ENCODE measurements around the gene DUSP16.

Gene DUSP16

DNA sequence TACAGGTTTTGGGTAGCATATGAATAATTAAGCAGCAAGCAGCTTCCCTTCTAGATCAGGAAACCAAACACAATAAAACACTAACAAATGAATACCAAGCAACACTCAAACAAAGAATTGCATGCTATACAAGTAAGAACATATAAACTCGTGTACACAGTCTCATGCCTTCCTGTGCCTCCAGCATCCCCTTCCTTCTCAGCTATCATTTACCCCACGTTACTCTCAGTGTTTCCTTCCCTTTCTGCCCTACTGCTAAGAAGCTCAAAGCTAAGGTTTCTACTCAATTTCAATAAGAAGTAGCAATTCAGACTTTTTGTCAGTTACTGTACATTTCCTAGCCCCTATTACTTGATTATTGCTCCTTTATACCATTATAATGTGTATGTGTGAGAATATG lies 81.0 kb downstream of the DUSP16 start:
- POLR2A ChIA-PET: no interaction called here
- DNase-seq (ENCODE audit: extremely low spot score): no peak
- no peak for TF ChIP-seq ARNT (IDR thresholded peaks at IDR 0.05)
- CTCF ChIA-PET: no interaction called here

DNA sequence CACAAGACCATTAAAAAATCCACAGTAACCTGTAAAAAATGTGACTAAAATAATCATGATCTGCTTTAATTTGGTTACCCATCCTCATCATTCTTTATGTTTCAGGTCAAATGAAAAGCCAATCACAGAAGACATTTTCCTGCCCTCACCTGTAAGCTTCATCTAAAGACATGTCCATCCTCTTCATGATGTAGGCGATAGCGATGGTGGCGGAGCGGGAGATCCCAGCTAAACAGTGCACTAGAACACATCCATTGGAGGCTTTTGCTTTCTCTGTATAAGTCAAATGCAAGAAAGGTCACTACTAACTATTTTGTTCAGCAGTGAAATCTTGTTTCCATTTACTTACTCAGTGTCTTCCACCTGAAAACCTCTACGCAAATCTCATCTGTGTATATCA lies 82.6 kb downstream of the DUSP16 start:
- ChIA-PET POLR2A (no interaction called here), CTCF (interaction anchor here (1.3 kb wide), 1 partner anchor 23 kb away, joined by 4 read pairs; no protein-coding TSS in a partner anchor)
- no peak for DNase-seq (ENCODE audit: extremely low spot score)
- TF ChIP-seq LEF1 (IDR thresholded peaks at IDR 0.05; ENCODE audit: borderline replicate concordance) (no peak), BHLHE40 (IDR thresholded peaks at IDR 0.05; ENCODE audit: borderline replicate concordance) (no peak), ARNT (IDR thresholded peaks at IDR 0.05) (no peak), NFRKB (IDR thresholded peaks at IDR 0.05) (no peak), L3MBTL2 (conservative IDR thresholded peaks at IDR 0.05) (no peak), SP1 (IDR thresholded peaks at IDR 0.05) (no peak), CTBP1 (IDR thresholded peaks at IDR 0.05; ENCODE audit: borderline replicate concordance) (no peak), TARDBP (IDR thresholded peaks at IDR 0.05) (no peak), FOXK2 (IDR thresholded peaks at IDR 0.05) (no peak), HDGF (IDR thresholded peaks at IDR 0.05; ENCODE audit: borderline replicate concordance) (no peak), ZNF384 (IDR thresholded peaks at IDR 0.05) (no peak)
- TF ChIP-seq, protein P1, sequence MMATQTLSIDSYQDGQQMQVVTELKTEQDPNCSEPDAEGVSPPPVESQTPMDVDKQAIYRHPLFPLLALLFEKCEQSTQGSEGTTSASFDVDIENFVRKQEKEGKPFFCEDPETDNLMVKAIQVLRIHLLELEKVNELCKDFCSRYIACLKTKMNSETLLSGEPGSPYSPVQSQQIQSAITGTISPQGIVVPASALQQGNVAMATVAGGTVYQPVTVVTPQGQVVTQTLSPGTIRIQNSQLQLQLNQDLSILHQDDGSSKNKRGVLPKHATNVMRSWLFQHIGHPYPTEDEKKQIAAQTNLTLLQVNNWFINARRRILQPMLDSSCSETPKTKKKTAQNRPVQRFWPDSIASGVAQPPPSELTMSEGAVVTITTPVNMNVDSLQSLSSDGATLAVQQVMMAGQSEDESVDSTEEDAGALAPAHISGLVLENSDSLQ (IDR thresholded peaks at IDR 0.05): no peak

DNA sequence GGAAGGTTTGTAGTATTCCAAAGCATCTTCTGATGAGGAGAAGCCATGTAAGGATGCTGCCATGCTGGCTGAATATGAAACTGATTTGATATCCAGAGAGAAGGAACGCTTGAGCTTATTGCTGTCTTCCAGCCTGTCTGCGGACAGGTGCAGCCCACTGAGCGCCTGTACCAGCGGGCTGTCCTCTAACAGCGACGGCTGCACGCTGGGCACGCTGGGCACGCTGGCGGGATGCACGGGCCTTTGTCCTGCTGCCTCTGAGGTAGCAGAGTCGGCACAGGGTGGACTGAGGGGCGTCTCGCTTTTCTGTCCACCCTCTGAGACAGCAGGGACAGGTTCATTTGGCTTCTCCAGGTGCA lies 85.2 kb downstream of the DUSP16 start:
- DNase-seq (ENCODE audit: extremely low spot score): no peak
- ChIA-PET POLR2A (no interaction called here), CTCF (no interaction called here)
- TF ChIP-seq, protein P1 (IDR thresholded peaks at IDR 0.05): no peak
- no peak for TF ChIP-seq L3MBTL2 (conservative IDR thresholded peaks at IDR 0.05)
- TF ChIP-seq FOXM1 (IDR thresholded peaks at IDR 0.05; ENCODE audit: borderline replicate concordance): no peak
- TF ChIP-seq HDGF (IDR thresholded peaks at IDR 0.05; ENCODE audit: borderline replicate concordance): no peak
- no peak for TF ChIP-seq BHLHE40 (IDR thresholded peaks at IDR 0.05; ENCODE audit: borderline replicate concordance)
- TF ChIP-seq TARDBP (IDR thresholded peaks at IDR 0.05): no peak
- no peak for TF ChIP-seq SP1 (IDR thresholded peaks at IDR 0.05)
- TF ChIP-seq LEF1 (IDR thresholded peaks at IDR 0.05; ENCODE audit: borderline replicate concordance): no peak
- TF ChIP-seq CTBP1 (IDR thresholded peaks at IDR 0.05; ENCODE audit: borderline replicate concordance): no peak
- TF ChIP-seq ZNF384 (IDR thresholded peaks at IDR 0.05): no peak
- TF ChIP-seq FOXK2 (IDR thresholded peaks at IDR 0.05): no peak
- TF ChIP-seq SUZ12 (IDR thresholded peaks at IDR 0.05): no peak
- no peak for TF ChIP-seq ELF4 (IDR thresholded peaks at IDR 0.05)
- TF ChIP-seq FOXA1 (IDR thresholded peaks at IDR 0.05): no peak
- TF ChIP-seq NFRKB (IDR thresholded peaks at IDR 0.05): no peak
- no peak for TF ChIP-seq ARNT (IDR thresholded peaks at IDR 0.05)

DNA sequence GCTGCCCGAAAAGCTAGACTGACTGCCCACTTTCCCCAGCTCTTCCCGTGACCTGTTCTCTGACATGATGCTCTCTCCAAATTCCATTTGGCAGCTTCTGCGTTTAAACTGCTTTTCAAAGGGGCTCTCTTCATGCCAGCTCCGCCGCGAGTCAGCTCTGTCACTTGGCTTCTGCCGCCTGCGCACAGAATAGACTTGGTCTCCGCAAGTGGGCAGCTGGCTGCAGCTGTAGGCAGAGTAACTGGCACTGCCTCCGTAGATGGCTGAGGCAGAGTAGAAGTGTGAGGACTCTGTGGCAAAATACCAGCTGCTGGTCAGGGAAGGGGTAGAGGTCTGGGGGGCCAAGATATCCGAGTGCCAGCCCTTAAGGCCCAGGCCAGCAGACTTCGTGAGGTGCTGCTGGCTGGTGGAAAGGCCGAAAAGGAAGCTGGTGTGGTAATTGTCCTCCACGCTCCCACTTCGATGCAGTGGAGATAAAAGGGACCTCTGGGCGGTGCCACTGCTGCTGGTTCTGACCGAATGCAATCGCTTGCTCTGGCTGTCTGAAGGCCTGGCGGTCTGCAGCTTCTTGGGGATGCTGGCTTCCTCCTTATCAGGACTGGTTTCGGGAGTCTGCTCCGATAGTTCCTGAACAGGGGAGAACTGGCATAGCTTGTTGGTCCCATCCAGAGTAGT lies 85.7 kb downstream of the DUSP16 start:
- no peak for DNase-seq (ENCODE audit: extremely low spot score)
- POLR2A ChIA-PET: no interaction called here
- TF ChIP-seq ARNT (IDR thresholded peaks at IDR 0.05) (no peak), L3MBTL2 (conservative IDR thresholded peaks at IDR 0.05) (no peak), HDGF (IDR thresholded peaks at IDR 0.05; ENCODE audit: borderline replicate concordance) (no peak), SUZ12 (IDR thresholded peaks at IDR 0.05) (no peak), ZNF384 (IDR thresholded peaks at IDR 0.05) (no peak), CTBP1 (IDR thresholded peaks at IDR 0.05; ENCODE audit: borderline replicate concordance) (no peak), FOXM1 (IDR thresholded peaks at IDR 0.05; ENCODE audit: borderline replicate concordance) (no peak)
- TF ChIP-seq, protein P1 (IDR thresholded peaks at IDR 0.05): no peak
- CTCF ChIA-PET: no interaction called here

DNA sequence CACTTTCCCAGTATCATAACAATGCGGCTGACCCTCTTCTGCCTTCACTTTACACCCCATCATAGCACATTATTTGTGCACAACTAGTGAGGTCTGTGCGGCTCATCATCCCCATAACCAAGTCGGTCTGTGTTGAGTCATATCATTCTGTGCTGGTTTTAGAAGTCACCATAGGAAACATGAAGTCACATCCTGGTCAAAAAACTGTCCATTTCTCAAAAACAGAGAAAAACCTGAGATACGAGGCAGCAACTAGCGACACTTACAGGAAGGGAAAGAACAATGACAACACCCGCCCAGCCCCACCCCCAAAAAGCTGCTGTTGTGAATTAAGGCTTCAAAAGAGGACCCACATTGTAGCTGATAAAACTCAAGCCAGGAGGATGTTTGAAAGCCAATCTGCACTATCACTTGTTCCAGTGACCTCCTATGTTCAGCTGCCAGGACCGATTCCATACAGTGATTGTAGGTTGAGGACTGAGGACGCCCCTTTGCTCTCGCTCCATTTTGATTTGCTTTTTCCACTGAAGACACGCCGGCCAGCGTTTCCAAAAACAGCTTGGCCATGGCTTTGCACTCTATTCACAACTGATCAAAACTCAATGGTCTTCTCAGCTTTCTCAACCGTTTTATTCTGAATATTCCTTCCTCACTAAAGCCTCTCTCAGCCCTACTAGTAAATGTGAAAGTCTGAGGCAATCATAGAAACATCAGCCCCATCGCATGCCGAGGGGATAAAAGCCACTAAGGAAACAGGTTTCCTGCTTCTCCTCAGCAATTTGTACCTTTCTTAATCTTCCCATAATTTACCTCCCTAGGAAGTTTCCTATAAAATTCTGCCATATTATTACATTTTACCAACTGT lies 87.5 kb downstream of the DUSP16 start:
- POLR2A ChIA-PET: no interaction called here
- DNase-seq (ENCODE audit: extremely low spot score): no peak

DNA sequence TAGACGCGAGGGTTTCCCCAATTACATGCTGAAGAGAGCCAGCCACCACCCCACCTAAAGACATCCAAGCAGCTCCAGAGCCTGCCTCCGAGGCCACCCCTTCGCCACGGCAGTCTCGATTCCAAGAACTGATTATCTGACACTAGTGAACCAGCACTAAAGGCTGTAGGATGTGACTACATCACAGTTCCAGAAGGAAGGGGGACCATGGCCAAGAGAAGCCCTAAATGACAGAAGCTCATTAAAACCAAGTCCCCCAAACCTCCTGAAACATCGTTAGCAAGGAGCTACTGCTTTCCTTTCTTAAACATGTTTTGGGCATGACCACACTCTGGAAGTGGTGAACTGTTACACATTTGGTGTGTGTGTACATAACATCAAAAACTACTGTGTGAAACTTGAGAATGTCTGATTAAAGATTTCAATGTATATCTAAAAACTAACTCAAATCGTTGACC lies 88.2 kb downstream of the DUSP16 start:
- ChIA-PET CTCF (no interaction called here), POLR2A (interaction anchor here (1.1 kb wide), 1 partner anchor 85 kb away, joined by 3 read pairs; no protein-coding TSS in a partner anchor)
- TF ChIP-seq ZNF384 (IDR thresholded peaks at IDR 0.05) (no peak), L3MBTL2 (conservative IDR thresholded peaks at IDR 0.05) (no peak)
- no peak for DNase-seq (ENCODE audit: extremely low spot score)

More for the DNA sequence above, 87.5 kb downstream of the DUSP16 start:
- no peak for TF ChIP-seq L3MBTL2 (conservative IDR thresholded peaks at IDR 0.05)
- CTCF ChIA-PET: no interaction called here

Measured in HEK293T (cell line).